H9 (cell line): Measurements from ENCODE around the gene TANGO6. TPM values are rescaled to one million over a fixed set of nuclear protein-coding genes. Genes with fewer than 3 reads are reported as not detected.

ENCODE experiments used
- DNase-seq: peaks from one replicate; pipeline ENCODE4 v3.0.0-alpha.2; 2017
- H2AFZ ChIP-seq: one replicate; pipeline ENCODE4 v1.6.1; 2013; ENCODE audit warnings: mild to moderate bottlenecking, low read length, control low read depth, moderate library complexity
- H2AK5ac ChIP-seq: 2 replicates; pipeline ENCODE4 v1.6.1; 2013; ENCODE audit warnings: low read length, control low read depth, mixed read lengths; ENCODE audit not compliant: insufficient read length
- H2BK120ac ChIP-seq: one replicate; pipeline ENCODE4 v1.6.1; 2013; ENCODE audit warnings: low read depth, mild to moderate bottlenecking, low read length, control low read depth, inconsistent platforms; ENCODE audit not compliant: poor library complexity, severe bottlenecking
- H2BK12ac ChIP-seq: 2 replicates; pipeline ENCODE4 v1.6.1; 2013; ENCODE audit warnings: low read length, control low read depth, mixed read lengths, low read depth; ENCODE audit not compliant: insufficient read length
- H2BK15ac ChIP-seq: 2 replicates; pipeline ENCODE4 v1.6.1; 2013; ENCODE audit warnings: low read depth, low read length, control low read depth
- H2BK20ac ChIP-seq: one replicate; pipeline ENCODE4 v1.6.1; 2013; ENCODE audit warnings: low read depth, mild to moderate bottlenecking, low read length, control low read depth, inconsistent platforms; ENCODE audit not compliant: poor library complexity, severe bottlenecking
- H2BK5ac ChIP-seq: 2 replicates; pipeline ENCODE4 v1.6.1; 2013; ENCODE audit warnings: low read length, control low read depth, mixed read lengths; ENCODE audit not compliant: insufficient read length
- H3K14ac ChIP-seq: 2 replicates; pipeline ENCODE4 v1.6.1; 2013; ENCODE audit warnings: low read length, control low read depth; ENCODE audit not compliant: insufficient read depth
- H3K18ac ChIP-seq: 2 replicates; pipeline ENCODE4 v1.6.1; 2013; ENCODE audit warnings: low read depth, mild to moderate bottlenecking, mixed read lengths, low read length, control low read depth; ENCODE audit not compliant: insufficient read length
- H3K23ac ChIP-seq: 2 replicates; pipeline ENCODE4 v1.6.1; 2013; ENCODE audit warnings: low read length, control low read depth, mixed read lengths, low read depth; ENCODE audit not compliant: insufficient read length
- H3K23me2 ChIP-seq: 2 replicates; pipeline ENCODE4 v1.6.1; 2013; ENCODE audit warnings: low read depth, mild to moderate bottlenecking, mixed read lengths, low read length, control low read depth; ENCODE audit not compliant: insufficient read length, poor library complexity, severe bottlenecking
- H3K27ac ChIP-seq: 2 replicates; pipeline ENCODE4 v1.5.1; 2013; ENCODE audit warnings: low read length, control low read depth, mixed read lengths, low read depth; ENCODE audit not compliant: insufficient read length
- H3K27me3 ChIP-seq: 2 replicates; pipeline ENCODE4 v1.6.1; 2013; ENCODE audit warnings: low read length, control low read depth, inconsistent platforms; ENCODE audit not compliant: insufficient read depth
- H3K4ac ChIP-seq: 2 replicates; pipeline ENCODE4 v1.6.1; 2013; ENCODE audit warnings: low read depth, mild to moderate bottlenecking, control low read depth, inconsistent platforms, low read length, moderate library complexity
- H3K4me1 ChIP-seq: 2 replicates; pipeline ENCODE4 v1.6.1; 2013; ENCODE audit warnings: low read length, control low read depth, inconsistent platforms; ENCODE audit not compliant: insufficient read depth
- H3K4me2 ChIP-seq: 2 replicates; pipeline ENCODE4 v1.6.1; 2013; ENCODE audit warnings: low read length, control low read depth, mixed read lengths; ENCODE audit not compliant: insufficient read length, insufficient read depth
- H3K56ac ChIP-seq: 2 replicates; pipeline ENCODE4 v1.6.1; 2013; ENCODE audit warnings: low read depth, mild to moderate bottlenecking, mixed read lengths, low read length, control low read depth; ENCODE audit not compliant: insufficient read length
- H3K79me1 ChIP-seq: 2 replicates; pipeline ENCODE4 v1.6.1; 2013; ENCODE audit warnings: low read depth, mild to moderate bottlenecking, moderate library complexity, low read length, control low read depth, inconsistent platforms; ENCODE audit not compliant: insufficient read depth, poor library complexity, severe bottlenecking
- H3K79me2 ChIP-seq: 2 replicates; pipeline ENCODE4 v1.6.1; 2013; ENCODE audit warnings: low read length, control low read depth, inconsistent platforms; ENCODE audit not compliant: insufficient read depth
- H3K9ac ChIP-seq: 2 replicates; pipeline ENCODE4 v1.6.1; 2013; ENCODE audit warnings: low read length, control low read depth, mixed read lengths; ENCODE audit not compliant: insufficient read length; ENCODE audit errors: extremely low read depth
- H3K9me3 ChIP-seq: one replicate; pipeline ENCODE4 v1.6.1; 2013; ENCODE audit warnings: low read depth, low read length, inconsistent platforms; ENCODE audit not compliant: control insufficient read depth
- H3T11ph ChIP-seq: one replicate; pipeline ENCODE4 v1.6.1; 2013; ENCODE audit warnings: mild to moderate bottlenecking, low read length, control low read depth, inconsistent platforms
- H4K20me1 ChIP-seq: one replicate; pipeline ENCODE4 v1.6.1; 2013; ENCODE audit not compliant: control insufficient read depth, insufficient read length, insufficient read depth
- H4K5ac ChIP-seq: 2 replicates; pipeline ENCODE4 v1.6.1; 2013; ENCODE audit warnings: low read depth, mild to moderate bottlenecking, mixed read lengths, low read length, control low read depth; ENCODE audit not compliant: insufficient read length
- H4K8ac ChIP-seq: replicated peaks from 2 replicates; pipeline ENCODE4 v1.6.1; 2013; ENCODE audit warnings: low read length, control low read depth, mixed read lengths, low read depth; ENCODE audit not compliant: insufficient read length
- H4K91ac ChIP-seq: 2 replicates; pipeline ENCODE4 v1.6.1; 2013; ENCODE audit warnings: low read depth, mild to moderate bottlenecking, moderate library complexity, mixed read lengths, low read length, control low read depth; ENCODE audit not compliant: insufficient read length
- H3K27ac Mint-ChIP-seq, 3 experiments: 2 replicates in 2 of 3; 3 replicates in 1 of 3; pipeline ENCODE4 v1.8.0; 2020 to 2021; ENCODE audit warnings: mixed read lengths in 3 of 3, mild to moderate bottlenecking in 1 of 3, moderate library complexity in 1 of 3
- H3K27me3 Mint-ChIP-seq: 2 replicates; pipeline ENCODE4 v1.8.0; 2021; ENCODE audit warnings: low read depth, mild to moderate bottlenecking, moderate library complexity, mixed read lengths
- H3K36me3 Mint-ChIP-seq, 3 experiments: 2 replicates in 2 of 3; 3 replicates in 1 of 3; pipeline ENCODE4 v1.8.0; 2020 to 2021; ENCODE audit warnings: low read depth in 3 of 3, mixed read lengths in 3 of 3; ENCODE audit not compliant: insufficient read depth in 1 of 3
- H3K4me1 Mint-ChIP-seq, 2 experiments: 2 replicates each; pipeline ENCODE4 v1.8.0; 2020; ENCODE audit warnings: mixed read lengths in 2 of 2
- H3K4me3 Mint-ChIP-seq, 2 experiments: 2 replicates in 1 of 2; 3 replicates in 1 of 2; pipeline ENCODE4 v1.8.0; 2020 to 2021; ENCODE audit warnings: mild to moderate bottlenecking in 2 of 2, mixed read lengths in 2 of 2, moderate library complexity in 1 of 2
- H3K9me3 Mint-ChIP-seq, 2 experiments: 2 replicates in 1 of 2; 3 replicates in 1 of 2; pipeline ENCODE4 v1.8.0; 2020; ENCODE audit warnings: mild to moderate bottlenecking in 2 of 2, mixed read lengths in 2 of 2, moderate library complexity in 1 of 2
- CTCF ChIP-seq: fragments of 200-600 bp; sonication (generic); conservative IDR thresholded peaks from 3 replicates; pipeline ENCODE4 v1.8.0; 2021; ENCODE audit warnings: antibody characterized with exemption, mild to moderate bottlenecking
- total RNA-seq: library from RNA; stranded (reverse); gene quantifications from 2 replicates; pipeline ENCODE4 v1.2.1, GENCODE V29; 2021

The TANGO6 gene
- total RNA-seq, 1 experiment from 2014 or later, result 12.0 TPM

DNA sequence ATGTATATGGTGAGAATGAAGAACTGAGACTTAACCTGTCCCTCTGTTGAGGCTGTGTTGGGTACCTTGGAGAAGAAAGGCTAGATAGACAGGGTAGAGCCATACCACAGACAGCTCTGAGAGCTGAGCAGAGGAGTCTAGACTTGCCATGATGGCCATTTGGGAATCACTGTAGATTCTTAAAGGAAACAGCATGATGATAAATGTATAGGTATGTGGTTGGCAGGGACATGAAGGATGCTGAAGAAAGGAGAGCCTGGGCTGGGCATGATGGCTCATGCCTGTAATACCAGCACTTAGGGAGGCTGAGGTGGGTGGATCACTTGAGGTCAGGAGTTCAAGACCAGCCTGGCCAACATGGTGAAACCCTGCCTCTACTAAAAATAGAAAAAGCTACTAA, 147.7 kb downstream of the TANGO6 start:
- no peak overlapping the region for H4K8ac ChIP-seq
- H3K23ac ChIP-seq, result no peak overlapping the region
- Mint-ChIP-seq H3K27me3 (no peaks in the 10 kb centered on the region), H3K4me1 (peaks cover 57 to 58% of the 10 kb centered on the region in 2 experiments), H3K27ac (no peak overlapping the region), H3K36me3 (no peaks in the 10 kb centered on the region), H3K4me3 (no peak overlapping the region), H3K9me3 (no peaks in the 10 kb centered on the region)
- no peak overlapping the region for H3K14ac ChIP-seq
- no peak overlapping the region for H3K27ac ChIP-seq
- no peaks in the 10 kb centered on the region for H3K23me2 ChIP-seq
- H3K56ac ChIP-seq, result no peak overlapping the region
- DNase-seq, result no peak
- no peak overlapping the region for H3K4me2 ChIP-seq
- no peak for TF ChIP-seq CTCF
- no peak overlapping the region for H3K9ac ChIP-seq
- no peak overlapping the region for H3K18ac ChIP-seq
- H3K27me3 ChIP-seq, result no peaks in the 10 kb centered on the region
- no peaks in the 10 kb centered on the region for H4K20me1 ChIP-seq
- no peak overlapping the region for H3T11ph ChIP-seq
- H2BK15ac ChIP-seq, result no peak overlapping the region
- no peak overlapping the region for H2BK5ac ChIP-seq
- no peaks in the 10 kb centered on the region for H3K79me1 ChIP-seq
- H2AFZ ChIP-seq, result no peak overlapping the region
- H2BK12ac ChIP-seq, result no peak overlapping the region
- H2BK20ac ChIP-seq, result no peak overlapping the region
- no peak overlapping the region for H4K91ac ChIP-seq
- no peak overlapping the region for H3K4ac ChIP-seq
- no peaks in the 10 kb centered on the region for H3K79me2 ChIP-seq
- H3K9me3 ChIP-seq, result no peaks in the 10 kb centered on the region
- H3K4me1 ChIP-seq, result peaks cover 7% of the 10 kb centered on the region; the same call in 1 of the 2 replicates
- no peak overlapping the region for H2AK5ac ChIP-seq
- H4K5ac ChIP-seq, result no peak overlapping the region
- no peak overlapping the region for H2BK120ac ChIP-seq
